ENCODE measurements around the gene FUOM.
A peak's percentile ranks its signal among the peaks of the same experiment; 100 is the strongest.

FUOM gene

DNA sequence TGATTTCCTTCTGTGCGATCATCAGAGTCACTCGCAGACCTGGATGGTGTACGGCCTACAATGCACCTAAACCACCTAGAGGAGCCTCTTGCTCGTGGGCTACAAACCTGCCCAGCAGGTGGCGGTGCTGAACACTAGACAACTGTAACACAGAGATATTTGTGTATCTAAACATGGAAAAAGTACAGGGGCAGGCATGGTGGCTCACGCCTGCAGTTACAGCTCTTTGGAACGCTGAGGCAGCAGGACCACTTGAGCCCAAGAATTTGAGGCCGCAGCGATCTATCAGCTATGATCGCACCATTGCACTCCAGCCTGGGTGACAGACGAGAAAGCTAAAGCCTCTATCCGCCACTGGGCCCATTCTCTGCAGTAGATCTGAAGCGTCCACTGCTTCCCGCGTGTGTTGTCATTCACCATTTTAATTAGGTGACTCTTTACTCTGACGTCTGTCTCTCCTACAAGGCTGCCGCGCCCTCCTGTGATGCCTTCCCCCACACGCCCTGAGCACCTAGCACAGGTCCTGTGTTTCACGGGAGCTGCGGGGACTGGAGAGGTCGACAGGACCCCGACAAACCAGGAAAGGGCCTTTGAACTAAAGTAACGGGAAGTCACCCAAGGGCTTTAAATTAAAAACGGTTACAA lies 49.9 kb downstream of the FUOM start:
- Mint-ChIP-seq H3K9me3 (no peaks in the 10 kb centered on the region), H3K4me3 (peak overlapping the region; percentile 96), H3K27me3 (no peaks in the 10 kb centered on the region), H3K27ac (peak overlapping the region; percentile 99), H3K36me3 (ENCODE audit: low read depth) (peaks cover 78% of the 10 kb centered on the region), H3K4me1 (ENCODE audit: low read depth) (peaks cover 54% of the 10 kb centered on the region)
- intact Hi-C loops (cut with micrococcal nuclease): loop anchor here (1.0 kb wide), 1 partner anchor 49 kb away; no protein-coding TSS in a partner anchor

GRCh38 chr10:133306941-133307379 lies 50.9 kb downstream of the FUOM start:
- intact Hi-C loops (cut with micrococcal nuclease): no loop called here
- Mint-ChIP-seq H3K4me1 (ENCODE audit: low read depth) (peaks cover 54% of the 10 kb centered on the region), H3K4me3 (peak overlapping the region; percentile 96), H3K36me3 (ENCODE audit: low read depth) (peaks cover 78% of the 10 kb centered on the region), H3K27ac (peak overlapping the region; percentile 99), H3K27me3 (no peaks in the 10 kb centered on the region), H3K9me3 (no peaks in the 10 kb centered on the region)

GRCh38 chr10:133306097-133306476 lies 51.7 kb downstream of the FUOM start:
- peak overlapping the region; percentile 50 for H3K4me3 Mint-ChIP-seq
- H3K27ac Mint-ChIP-seq: peak overlapping the region; percentile 99
- H3K36me3 Mint-ChIP-seq (ENCODE audit: low read depth): peaks cover 78% of the 10 kb centered on the region
- H3K4me1 Mint-ChIP-seq (ENCODE audit: low read depth): peaks cover 54% of the 10 kb centered on the region
- no peaks in the 10 kb centered on the region for H3K27me3 Mint-ChIP-seq
- H3K9me3 Mint-ChIP-seq: no peaks in the 10 kb centered on the region
- intact Hi-C loops (cut with micrococcal nuclease): no loop called here

Measured in dendritic cell treated with granulocyte-macrophage colony-stimulating factor and Interleukin-4, amounts not matched to agents 40 ng/mL and 50 ng/mL, for 4 days (primary cell).